Karpas-422 (cell line): ENCODE measurements around the gene OTOG. TPM values are rescaled to one million over a fixed set of nuclear protein-coding genes. Genes with fewer than 3 reads are reported as not detected.

Experiments
- DNase-seq: peaks from one replicate; pipeline ENCODE4 v3.0.0-alpha.2; 2015
- H2AFZ ChIP-seq: fragments of 200-600 bp; sonication (generic); 2 replicates; pipeline ENCODE4 v1.6.1; 2014; ENCODE audit warnings: antibody characterized with exemption, low read length, mixed read lengths
- H3K27ac ChIP-seq: fragments of 200-600 bp; sonication (generic); 2 replicates; pipeline ENCODE4 v1.5.1; 2014; ENCODE audit warnings: mild to moderate bottlenecking, low read length, moderate library complexity
- H3K27me3 ChIP-seq: fragments of 200-600 bp; sonication (generic); 2 replicates; pipeline ENCODE4 v1.6.1; 2014; ENCODE audit warnings: low read length, mixed read lengths
- H3K36me3 ChIP-seq: fragments of 200-600 bp; sonication (generic); 2 replicates; pipeline ENCODE4 v1.6.1; 2014; ENCODE audit warnings: low read length, mixed read lengths; ENCODE audit not compliant: insufficient read depth
- H3K4me1 ChIP-seq: fragments of 200-600 bp; sonication (generic); 2 replicates; pipeline ENCODE4 v1.6.1; 2014; ENCODE audit warnings: mild to moderate bottlenecking, low read length, mixed read lengths
- H3K4me2 ChIP-seq: fragments of 200-600 bp; sonication (generic); 2 replicates; pipeline ENCODE4 v1.6.1; 2014; ENCODE audit warnings: low read length, low read depth, mild to moderate bottlenecking; ENCODE audit not compliant: poor library complexity, severe bottlenecking
- H3K4me3 ChIP-seq: fragments of 200-600 bp; sonication (generic); 2 replicates; pipeline ENCODE4 v1.5.1; 2014; ENCODE audit warnings: mild to moderate bottlenecking, antibody characterized with exemption, low read length, mixed read lengths
- H3K79me2 ChIP-seq: fragments of 200-600 bp; sonication (generic); 2 replicates; pipeline ENCODE4 v1.6.1; 2014; ENCODE audit warnings: mild to moderate bottlenecking, low read length, mixed read lengths
- H3K9ac ChIP-seq: fragments of 200-600 bp; sonication (generic); 2 replicates; pipeline ENCODE4 v1.6.0; 2014; ENCODE audit warnings: low read length
- H3K9me2 ChIP-seq: fragments of 200-600 bp; sonication (generic), shearing (Covaris generic); replicated peaks from 2 replicates; pipeline ENCODE4 v1.6.0; 2014; ENCODE audit warnings: mild to moderate bottlenecking, low read length, moderate library complexity; ENCODE audit not compliant: insufficient read depth
- H3K9me3 ChIP-seq: fragments of 300-700, 200-600 bp; sonication (generic); 2 replicates; pipeline ENCODE4 v1.6.1; 2014; ENCODE audit warnings: low read length, mixed read lengths
- H4K20me1 ChIP-seq: fragments of 200-600 bp; sonication (generic); 2 replicates; pipeline ENCODE4 v1.6.1; 2014; ENCODE audit warnings: mild to moderate bottlenecking, antibody characterized with exemption, low read length, low read depth; ENCODE audit not compliant: insufficient read depth
- total RNA-seq: library from RNA; depleted of rRNA; stranded (reverse); fragments of >200 nt; shearing (Covaris generic); gene quantifications from 2 replicates; pipeline ENCODE4 v1.2.3, GENCODE V29; 2014; ENCODE audit warnings: low replicate concordance

OTOG gene
- total RNA-seq, 1 experiment from 2014 or later: not detected

DNA sequence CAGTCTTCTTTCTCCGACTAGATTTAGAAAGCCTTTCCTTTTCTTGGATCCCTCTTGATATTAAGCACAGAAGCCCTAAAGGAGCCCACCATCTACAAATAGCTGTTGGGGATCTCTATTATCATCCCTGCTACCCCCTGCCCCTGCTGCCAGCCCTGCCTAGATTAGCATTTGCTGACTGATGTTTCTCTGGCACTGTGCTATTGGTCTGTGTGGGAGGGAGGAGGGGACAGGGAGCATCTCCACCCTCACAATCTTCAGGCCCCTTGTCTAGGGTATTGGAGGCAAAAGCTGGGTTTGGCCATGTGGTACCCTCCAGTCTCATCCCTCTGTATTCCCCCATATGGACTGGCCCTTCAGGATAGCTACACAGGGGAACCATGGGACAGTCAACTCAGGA, 9.0 kb upstream of the OTOG start:
- Histone ChIP-seq H3K4me2 (no peak overlapping the region), H3K79me2 (no peaks in the 10 kb centered on the region), H3K36me3 (no peaks in the 10 kb centered on the region), H4K20me1 (no peaks in the 10 kb centered on the region), H2AFZ (no peak overlapping the region), H3K9me2 (no peaks in the 10 kb centered on the region), H3K9me3 (no peaks in the 10 kb centered on the region), H3K4me3 (no peak overlapping the region), H3K9ac (no peak overlapping the region), H3K27ac (no peak overlapping the region), H3K4me1 (peaks cover 4% of the 10 kb centered on the region), H3K27me3 (no peaks in the 10 kb centered on the region)
- no peak for DNase-seq

DNA sequence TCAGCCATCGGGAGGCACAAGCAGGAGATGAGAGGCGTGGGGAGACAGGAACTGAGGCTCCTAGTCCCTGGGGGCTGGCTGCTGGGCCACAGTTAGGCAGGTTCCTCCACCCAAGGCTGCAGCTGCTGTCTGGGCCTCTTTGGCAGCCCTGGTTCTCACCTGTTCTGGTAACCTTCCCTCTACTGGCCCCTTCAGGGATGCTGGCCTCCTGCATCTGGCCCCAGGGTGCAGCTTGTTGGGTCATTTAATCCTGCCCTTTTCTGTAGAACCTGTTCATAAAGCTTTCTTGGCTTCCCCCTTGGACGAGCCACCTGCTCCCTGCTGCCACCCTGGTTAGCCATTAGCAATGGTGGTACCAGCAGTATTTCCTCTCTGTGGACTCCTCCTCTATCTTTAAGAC, 8.3 kb upstream of the OTOG start:
- Histone ChIP-seq H4K20me1 (no peaks in the 10 kb centered on the region), H3K36me3 (no peaks in the 10 kb centered on the region), H2AFZ (no peak overlapping the region), H3K27me3 (no peaks in the 10 kb centered on the region), H3K4me1 (peaks cover 4% of the 10 kb centered on the region), H3K9ac (no peak overlapping the region), H3K9me2 (no peaks in the 10 kb centered on the region), H3K9me3 (no peaks in the 10 kb centered on the region), H3K27ac (no peak overlapping the region), H3K4me2 (no peak overlapping the region), H3K79me2 (no peaks in the 10 kb centered on the region), H3K4me3 (no peak overlapping the region)
- no peak for DNase-seq

DNA sequence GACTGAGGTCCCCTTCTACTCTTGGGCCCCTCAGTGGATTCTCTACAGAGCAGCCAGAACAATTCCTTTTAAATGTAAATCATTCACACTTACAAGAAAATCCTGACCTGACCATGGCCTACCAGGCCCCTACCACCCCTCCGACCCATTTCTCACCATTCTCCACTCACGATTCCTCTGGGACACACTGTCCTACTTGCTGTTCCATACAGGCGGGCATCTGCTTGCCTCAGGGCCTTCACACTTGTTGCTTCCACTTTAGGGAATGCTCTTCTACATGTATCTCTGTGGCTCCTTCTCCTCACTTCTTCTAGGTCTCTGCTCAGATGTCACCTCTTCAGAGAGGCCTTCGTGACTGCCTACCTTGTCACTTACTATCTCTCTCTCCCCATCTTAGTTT, 6.3 kb upstream of the OTOG start:
- H3K4me2 ChIP-seq: no peak overlapping the region
- no peaks in the 10 kb centered on the region for H3K9me3 ChIP-seq
- DNase-seq: no peak
- no peaks in the 10 kb centered on the region for H3K9me2 ChIP-seq
- H4K20me1 ChIP-seq: no peaks in the 10 kb centered on the region
- H3K4me1 ChIP-seq: peaks cover 4% of the 10 kb centered on the region
- no peak overlapping the region for H2AFZ ChIP-seq
- no peaks in the 10 kb centered on the region for H3K27me3 ChIP-seq
- no peak overlapping the region for H3K27ac ChIP-seq
- no peak overlapping the region for H3K9ac ChIP-seq
- no peaks in the 10 kb centered on the region for H3K36me3 ChIP-seq
- no peaks in the 10 kb centered on the region for H3K79me2 ChIP-seq
- no peak overlapping the region for H3K4me3 ChIP-seq

DNA sequence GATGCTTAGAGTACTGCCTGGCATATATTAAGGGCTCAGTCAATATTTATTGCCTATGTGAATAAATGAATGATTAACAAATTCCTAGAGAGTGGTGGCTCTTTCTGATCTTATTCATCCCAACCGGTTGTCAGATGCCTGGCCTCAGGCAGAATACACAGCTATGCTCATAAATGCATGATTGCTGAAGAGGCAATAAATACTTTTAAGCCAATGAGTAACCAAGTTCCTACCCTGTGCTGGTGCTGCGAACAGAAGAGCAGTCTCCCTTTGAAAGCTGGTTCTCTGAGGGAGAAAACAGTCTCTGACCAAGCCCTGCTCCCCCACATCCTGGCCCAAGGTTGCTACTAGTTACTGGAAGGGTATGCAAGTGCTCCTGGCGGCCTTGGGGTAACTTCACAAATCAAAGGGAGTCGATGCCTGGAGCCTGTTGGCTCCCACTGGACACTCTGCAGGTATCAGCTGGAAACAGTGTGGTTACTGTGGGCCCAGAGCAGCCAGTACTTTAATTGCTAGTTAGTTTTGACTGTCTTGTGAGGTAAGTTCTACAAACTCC, 5.7 kb upstream of the OTOG start:
- Histone ChIP-seq H2AFZ (no peak overlapping the region), H3K9me3 (no peaks in the 10 kb centered on the region), H3K4me2 (no peak overlapping the region), H3K9me2 (no peaks in the 10 kb centered on the region), H3K27ac (no peak overlapping the region), H4K20me1 (no peaks in the 10 kb centered on the region), H3K4me1 (peaks cover 4% of the 10 kb centered on the region), H3K36me3 (no peaks in the 10 kb centered on the region), H3K79me2 (no peaks in the 10 kb centered on the region), H3K4me3 (no peak overlapping the region), H3K9ac (no peak overlapping the region), H3K27me3 (no peaks in the 10 kb centered on the region)
- DNase-seq: no peak

DNA sequence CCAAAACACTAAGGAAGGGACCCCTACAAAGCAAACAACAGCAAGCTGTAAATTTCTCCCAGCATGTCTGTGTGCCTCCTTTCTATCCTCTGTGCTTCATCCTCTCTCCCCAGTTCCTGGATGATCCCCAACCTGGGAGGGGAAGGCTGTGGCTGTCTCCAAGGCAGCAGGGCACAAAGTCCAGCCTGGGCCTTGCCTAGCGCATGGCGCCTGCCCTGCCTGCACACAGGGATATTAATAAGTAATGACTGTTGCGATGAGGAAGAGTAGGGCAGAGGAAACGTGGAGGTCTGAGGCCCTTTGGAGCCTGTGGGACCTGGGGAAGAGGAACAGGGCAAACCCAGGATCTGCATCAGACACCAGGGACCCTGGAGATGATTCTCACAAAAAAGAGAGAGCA, 4.8 kb upstream of the OTOG start:
- H3K36me3 ChIP-seq: no peaks in the 10 kb centered on the region
- no peak overlapping the region for H2AFZ ChIP-seq
- H3K4me1 ChIP-seq: peaks cover 4% of the 10 kb centered on the region
- H3K4me2 ChIP-seq: no peak overlapping the region
- H3K4me3 ChIP-seq: no peak overlapping the region
- H4K20me1 ChIP-seq: no peaks in the 10 kb centered on the region
- H3K27me3 ChIP-seq: no peaks in the 10 kb centered on the region
- H3K79me2 ChIP-seq: no peaks in the 10 kb centered on the region
- H3K9me3 ChIP-seq: no peaks in the 10 kb centered on the region
- no peaks in the 10 kb centered on the region for H3K9me2 ChIP-seq
- DNase-seq: no peak
- H3K27ac ChIP-seq: no peak overlapping the region
- no peak overlapping the region for H3K9ac ChIP-seq

DNA sequence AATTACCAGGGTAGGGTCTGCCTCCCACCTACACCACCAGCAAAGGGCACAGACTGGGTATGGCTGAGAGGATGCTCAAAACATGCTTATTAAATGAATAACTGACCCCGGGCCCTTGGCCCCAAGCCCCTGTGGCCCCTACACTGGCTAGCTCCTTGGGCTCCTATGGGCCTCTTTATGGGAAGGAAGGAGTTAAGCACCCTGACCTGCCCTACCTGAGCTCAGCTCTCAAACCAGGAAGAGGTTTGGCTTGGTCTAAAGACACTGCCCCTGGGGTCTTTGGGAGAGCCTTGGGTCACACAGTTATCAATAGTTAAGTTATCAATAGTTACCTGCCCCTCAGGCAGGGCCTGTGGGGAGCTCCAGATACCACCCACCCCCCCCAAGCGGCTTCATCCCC, 4.0 kb upstream of the OTOG start:
- H3K27me3 ChIP-seq: no peaks in the 10 kb centered on the region
- no peaks in the 10 kb centered on the region for H3K36me3 ChIP-seq
- no peaks in the 10 kb centered on the region for H3K9me3 ChIP-seq
- peaks cover 4% of the 10 kb centered on the region for H3K4me1 ChIP-seq
- H3K9ac ChIP-seq: no peak overlapping the region
- no peak overlapping the region for H3K27ac ChIP-seq
- no peaks in the 10 kb centered on the region for H4K20me1 ChIP-seq
- no peak overlapping the region for H3K4me2 ChIP-seq
- no peak overlapping the region for H2AFZ ChIP-seq
- H3K4me3 ChIP-seq: no peak overlapping the region
- no peaks in the 10 kb centered on the region for H3K9me2 ChIP-seq
- no peaks in the 10 kb centered on the region for H3K79me2 ChIP-seq
- DNase-seq: no peak

DNA sequence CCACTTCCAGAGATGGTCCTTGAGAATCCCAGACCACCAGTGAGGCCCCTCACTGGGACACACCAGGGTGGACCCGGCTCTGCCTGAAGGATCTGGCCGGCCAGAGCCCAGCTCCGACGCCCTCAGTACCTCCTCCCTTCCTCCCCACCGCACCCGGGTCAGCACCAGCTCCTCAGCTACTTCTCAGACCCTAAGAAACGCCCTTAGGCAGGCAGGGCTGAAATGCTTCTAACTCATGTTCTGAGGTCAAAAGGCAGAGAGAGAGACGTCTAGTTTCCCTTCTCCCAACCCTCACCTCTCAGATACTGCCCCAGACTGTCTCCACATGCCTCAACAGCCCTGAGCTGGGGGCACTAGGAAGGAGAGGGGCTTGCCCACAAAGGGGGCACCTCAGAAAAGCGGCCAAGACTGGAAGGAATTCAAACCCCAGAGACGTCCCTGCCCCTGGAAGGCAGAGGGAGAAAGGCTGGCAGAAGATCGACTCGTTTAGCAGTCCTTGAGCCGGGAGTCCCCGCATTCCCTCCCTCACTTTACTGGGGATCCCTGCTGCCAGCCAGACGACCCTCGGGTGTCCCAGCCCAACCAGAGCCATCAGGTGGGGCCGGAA, 3.4 kb upstream of the OTOG start:
- Histone ChIP-seq H3K79me2 (no peaks in the 10 kb centered on the region), H3K27me3 (no peaks in the 10 kb centered on the region), H3K9me2 (no peaks in the 10 kb centered on the region), H4K20me1 (no peaks in the 10 kb centered on the region), H3K9me3 (no peaks in the 10 kb centered on the region), H3K27ac (no peak overlapping the region), H3K4me3 (no peak overlapping the region), H3K36me3 (no peaks in the 10 kb centered on the region), H3K9ac (no peak overlapping the region), H3K4me1 (peaks cover 2% of the 10 kb centered on the region), H3K4me2 (no peak overlapping the region), H2AFZ (no peak overlapping the region)
- no peak for DNase-seq

DNA sequence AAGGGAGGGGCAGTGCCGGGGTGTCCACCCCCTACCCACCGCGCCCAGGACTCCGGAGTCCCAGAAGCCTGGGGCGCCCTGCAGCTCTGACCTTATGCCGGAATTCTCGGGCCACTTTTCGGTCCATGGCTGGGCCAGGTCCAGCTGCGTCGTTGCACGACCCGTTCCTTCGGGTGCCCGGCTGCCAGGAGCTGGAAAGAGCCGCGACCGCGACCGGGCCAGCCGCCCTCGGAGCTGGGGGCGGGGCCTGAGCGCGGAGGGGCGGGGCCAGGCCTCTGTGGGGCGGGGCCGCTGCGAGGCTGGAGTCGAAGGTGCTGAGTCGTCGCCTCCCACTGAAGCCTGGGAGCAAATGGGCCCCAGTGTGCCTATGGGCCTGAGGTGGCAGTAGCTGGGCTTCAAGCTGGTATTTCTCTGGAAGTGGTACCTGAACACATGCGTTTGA, 2.9 kb upstream of the OTOG start, which contains the start of gene USH1C:
Gene USH1C, minus strand, starts transcription at position 236 of the 442 bp plus-strand sequence. Its CDS starts 109 bp downstream, at position 127.
- no peak within 1 kb of the TSS for H3K4me2 ChIP-seq
- no peaks in the 10 kb centered on the region for H3K27me3 ChIP-seq
- no peaks in the 10 kb centered on the region for H3K9me3 ChIP-seq
- no peaks in the 10 kb centered on the region for H3K4me1 ChIP-seq
- no peak within 1 kb of the TSS for H3K9ac ChIP-seq
- H3K4me3 ChIP-seq: no peak within 1 kb of the TSS
- no peak within 1 kb of the TSS for H2AFZ ChIP-seq
- no peak for DNase-seq
- H3K27ac ChIP-seq: no peak within 1 kb of the TSS
- no peaks in the 10 kb centered on the region for H4K20me1 ChIP-seq
- no peaks in the 10 kb centered on the region for H3K9me2 ChIP-seq
- no peaks in the 10 kb centered on the region for H3K79me2 ChIP-seq
- no peaks in the 10 kb centered on the region for H3K36me3 ChIP-seq
